Measurements from ENCODE around the gene PDE6G. TPM values are rescaled to one million over a fixed set of nuclear protein-coding genes. Genes with fewer than 3 reads are reported as not detected.

The PDE6G gene
- 0.50 TPM in 1 of 2 replicates, not detected in the other for total RNA-seq
- long read RNA-seq, result 0 reads

DNA sequence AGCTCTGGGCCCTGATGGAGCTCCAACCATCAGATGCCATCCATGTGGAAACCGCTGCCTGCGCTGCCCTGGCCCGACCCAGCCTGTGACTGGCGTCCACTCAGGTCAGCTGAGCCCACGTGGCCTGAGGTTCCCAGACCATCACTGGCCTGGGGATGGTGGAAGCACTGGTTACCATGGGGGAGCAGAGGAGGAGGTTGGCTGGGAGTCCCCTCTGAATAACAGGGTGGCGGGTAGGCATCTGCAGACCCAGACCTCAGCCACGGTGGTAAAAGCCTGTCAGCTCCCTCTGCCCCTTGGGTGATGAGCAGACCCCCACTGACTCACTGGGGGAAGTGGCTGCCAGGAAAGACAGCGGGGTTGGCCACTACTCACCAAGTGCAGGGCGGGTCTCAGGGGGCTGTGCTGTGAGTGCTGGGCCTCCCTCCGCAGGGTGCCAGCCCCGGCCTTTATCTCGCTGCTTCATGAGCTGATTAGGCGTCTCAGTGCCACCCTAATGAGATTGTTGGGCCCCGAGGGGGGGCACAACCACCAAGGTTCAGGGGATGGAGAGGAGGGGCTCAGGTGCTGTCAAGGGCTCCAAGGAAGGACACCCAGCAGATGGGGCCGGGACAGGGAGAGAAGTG is at the start of gene PDE6G:
PDE6G (minus strand) TSS at position 425 of the 626 bp plus-strand sequence. CDS start 3,237 bp downstream, outside the sequence.
- no peaks in the 10 kb centered on the region for H3K36me3 Mint-ChIP-seq (ENCODE audit: insufficient read depth)
- TF ChIP-seq, protein P1, sequence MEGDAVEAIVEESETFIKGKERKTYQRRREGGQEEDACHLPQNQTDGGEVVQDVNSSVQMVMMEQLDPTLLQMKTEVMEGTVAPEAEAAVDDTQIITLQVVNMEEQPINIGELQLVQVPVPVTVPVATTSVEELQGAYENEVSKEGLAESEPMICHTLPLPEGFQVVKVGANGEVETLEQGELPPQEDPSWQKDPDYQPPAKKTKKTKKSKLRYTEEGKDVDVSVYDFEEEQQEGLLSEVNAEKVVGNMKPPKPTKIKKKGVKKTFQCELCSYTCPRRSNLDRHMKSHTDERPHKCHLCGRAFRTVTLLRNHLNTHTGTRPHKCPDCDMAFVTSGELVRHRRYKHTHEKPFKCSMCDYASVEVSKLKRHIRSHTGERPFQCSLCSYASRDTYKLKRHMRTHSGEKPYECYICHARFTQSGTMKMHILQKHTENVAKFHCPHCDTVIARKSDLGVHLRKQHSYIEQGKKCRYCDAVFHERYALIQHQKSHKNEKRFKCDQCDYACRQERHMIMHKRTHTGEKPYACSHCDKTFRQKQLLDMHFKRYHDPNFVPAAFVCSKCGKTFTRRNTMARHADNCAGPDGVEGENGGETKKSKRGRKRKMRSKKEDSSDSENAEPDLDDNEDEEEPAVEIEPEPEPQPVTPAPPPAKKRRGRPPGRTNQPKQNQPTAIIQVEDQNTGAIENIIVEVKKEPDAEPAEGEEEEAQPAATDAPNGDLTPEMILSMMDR (IDR thresholded peaks at IDR 0.05; ENCODE audit: unreplicated experiment), result no peak
- peaks cover 4% of the 10 kb centered on the region for H3K4me1 Mint-ChIP-seq (ENCODE audit: low read depth)
- no peak for DNase-seq (ENCODE audit: low spot score, unreplicated experiment)
- H3K4me3 Mint-ChIP-seq (ENCODE audit: low read depth), result no peak within 1 kb of the TSS
- H3K27me3 Mint-ChIP-seq, result peaks cover 6% of the 10 kb centered on the region
- H3K27ac Mint-ChIP-seq, result no peak within 1 kb of the TSS
- no peaks in the 10 kb centered on the region for H3K9me3 Mint-ChIP-seq (ENCODE audit: low read depth)

DNA sequence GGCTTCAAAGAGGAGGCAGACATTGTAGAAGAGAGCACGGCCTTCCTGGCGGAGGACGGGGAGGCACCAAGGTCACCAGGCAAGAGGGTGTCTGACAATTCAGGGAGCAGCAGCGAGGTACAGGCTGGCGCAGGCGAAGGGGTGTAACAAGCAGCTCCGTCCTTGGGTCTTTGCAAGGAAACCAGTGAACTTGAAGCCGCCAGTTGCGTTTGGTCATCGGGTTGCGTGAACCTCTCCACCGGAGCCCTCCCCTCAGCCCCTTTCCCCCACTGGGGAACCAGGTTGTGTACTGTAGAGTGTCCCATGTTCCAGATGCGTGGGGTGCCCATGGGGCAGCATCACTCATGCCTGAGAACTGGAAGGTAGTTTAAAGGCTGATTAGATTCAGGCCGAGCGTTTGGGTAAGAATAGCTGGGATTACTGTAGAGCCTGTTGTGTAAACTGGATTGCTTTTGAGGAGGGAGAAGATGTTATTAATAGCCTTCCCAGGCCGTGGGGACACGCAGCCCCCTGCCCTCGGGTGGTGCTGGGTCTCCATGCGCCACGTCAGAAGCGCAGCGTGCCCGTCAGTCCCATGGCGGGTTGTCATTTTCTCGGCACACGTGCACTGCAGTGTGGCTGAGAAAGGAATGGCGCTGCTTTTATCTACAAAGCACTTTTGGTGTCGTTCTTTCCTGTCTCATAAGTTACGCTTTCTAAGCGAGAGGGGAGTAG is 49.3 kb upstream of the PDE6G start:
- no peaks in the 10 kb centered on the region for H3K9me3 Mint-ChIP-seq (ENCODE audit: low read depth)
- peaks cover 11% of the 10 kb centered on the region for H3K36me3 Mint-ChIP-seq (ENCODE audit: insufficient read depth)
- TF ChIP-seq, protein P1 (IDR thresholded peaks at IDR 0.05; ENCODE audit: unreplicated experiment), result no peak
- no peak for DNase-seq (ENCODE audit: low spot score, unreplicated experiment)
- H3K4me3 Mint-ChIP-seq (ENCODE audit: low read depth), result peak overlapping the region; percentile 29
- H3K27ac Mint-ChIP-seq, result peak overlapping the region; percentile 56
- peaks cover 12% of the 10 kb centered on the region for H3K4me1 Mint-ChIP-seq (ENCODE audit: low read depth)
- peaks cover 2% of the 10 kb centered on the region for H3K27me3 Mint-ChIP-seq

DNA sequence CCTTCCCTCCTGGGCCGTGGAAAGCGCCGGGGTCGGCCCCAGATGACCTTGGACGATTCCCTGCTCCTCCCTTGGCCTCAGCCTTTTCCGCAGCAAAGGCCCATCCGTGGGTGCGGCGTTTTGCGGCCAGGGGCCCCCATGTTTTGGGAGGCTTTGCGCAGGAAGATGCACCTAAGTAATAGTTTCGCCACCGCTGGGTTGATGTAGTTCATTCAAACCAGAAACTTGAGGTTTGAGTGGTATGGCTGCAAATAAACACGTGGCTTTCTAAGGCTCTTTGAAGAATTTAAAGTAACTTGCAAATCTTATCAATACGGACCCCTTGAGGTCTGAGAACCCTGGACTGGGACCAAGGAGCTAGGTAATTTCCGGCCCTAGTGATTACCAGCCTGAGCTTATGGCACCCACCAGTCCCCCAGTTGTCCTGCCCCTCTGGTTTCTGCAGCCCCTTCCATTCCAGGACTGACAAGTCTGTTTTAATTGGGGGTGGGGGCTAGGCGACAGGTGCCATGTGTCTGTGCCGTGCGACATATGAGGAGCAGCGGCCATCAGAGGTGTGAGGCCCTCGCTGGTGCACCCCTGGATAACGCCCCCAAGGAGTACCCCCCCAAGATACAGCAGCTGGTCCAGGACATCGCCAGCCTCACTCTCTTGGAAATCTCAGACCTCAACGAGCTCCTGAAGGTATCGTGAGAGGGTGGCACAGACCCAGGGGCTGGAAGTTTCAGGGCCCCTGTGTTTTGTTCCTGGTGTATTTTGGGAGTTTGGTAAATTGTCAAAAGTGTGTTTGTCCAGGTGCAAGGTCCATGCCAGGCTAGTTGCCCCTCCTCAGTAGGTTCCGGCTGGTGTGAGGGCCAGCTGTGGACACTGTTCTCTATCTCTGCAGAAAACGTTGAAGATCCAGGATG is 47.7 kb upstream of the PDE6G start:
- H3K36me3 Mint-ChIP-seq (ENCODE audit: insufficient read depth), result peaks cover 11% of the 10 kb centered on the region
- DNase-seq (ENCODE audit: low spot score, unreplicated experiment), result no peak
- H3K4me1 Mint-ChIP-seq (ENCODE audit: low read depth), result peaks cover 9% of the 10 kb centered on the region
- H3K27me3 Mint-ChIP-seq, result no peaks in the 10 kb centered on the region
- H3K27ac Mint-ChIP-seq, result peak overlapping the region; percentile 52
- TF ChIP-seq, protein P1 (IDR thresholded peaks at IDR 0.05; ENCODE audit: unreplicated experiment), result no peak
- no peaks in the 10 kb centered on the region for H3K9me3 Mint-ChIP-seq (ENCODE audit: low read depth)
- H3K4me3 Mint-ChIP-seq (ENCODE audit: low read depth), result peak overlapping the region; percentile 93

- Mint-ChIP-seq H3K36me3 (ENCODE audit: insufficient read depth) (peaks cover 15% of the 10 kb centered on the region), H3K9me3 (ENCODE audit: low read depth) (no peaks in the 10 kb centered on the region)
- TF ChIP-seq, protein P1 (IDR thresholded peaks at IDR 0.05; ENCODE audit: unreplicated experiment), result peak; percentile 32
Observed at GRCh38 chr17:81702934-81703746, 46.8 kb upstream of the PDE6G start, which contains the start of gene MRPL12. Gene MRPL12, plus strand, starts transcription at chr17:81703367. Its CDS starts 135 bp downstream, at chr17:81703502.

More at GRCh38 chr17:81702934-81703746, 46.8 kb upstream of the PDE6G start, which contains the start of gene MRPL12:
- peak; percentile 82 for DNase-seq (ENCODE audit: low spot score, unreplicated experiment)
- Mint-ChIP-seq H3K27me3 (no peaks in the 10 kb centered on the region), H3K4me3 (ENCODE audit: low read depth) (peak within 1 kb of the TSS; percentile 93), H3K27ac (peak within 1 kb of the TSS; percentile 98), H3K4me1 (ENCODE audit: low read depth) (peaks cover 9% of the 10 kb centered on the region)
